CD14-positive monocyte (primary cell): ENCODE measurements around the gene PAX8. TPM values are rescaled to one million over a fixed set of nuclear protein-coding genes. Genes with fewer than 3 reads are reported as not detected.
"Not testable (repeated sequence)": the region's sequence is repeated elsewhere in the genome, so short reads cannot be mapped to it uniquely, and the experiment has no call there.

Experiments
- DNase-seq, 3 donors: peaks; one replicate each; pipeline ENCODE4 v3.0.0-alpha.2; 2011 to 2022
- H2AFZ ChIP-seq: 2 replicates; pipeline ENCODE4 v1.6.0; 2012; ENCODE audit warnings: mild to moderate bottlenecking, low read depth, low read length, inconsistent platforms; ENCODE audit not compliant: insufficient read depth, poor library complexity, severe bottlenecking
- H3K27ac ChIP-seq, 2 donors: 1 replicate in 1 of 2; 2 replicates in 1 of 2; pipeline ENCODE4 v1.5.1; 2012 to 2013; ENCODE audit warnings: low read length in 2 of 2, control low read depth in 1 of 2, inconsistent platforms in 1 of 2, low read depth in 1 of 2, mild to moderate bottlenecking in 1 of 2
- H3K27me3 ChIP-seq, 2 donors: one replicate each; pipeline versions ENCODE4 v1.6.0 to v1.6.1; 2011 to 2013; ENCODE audit warnings: low read length in 2 of 2; ENCODE audit not compliant: control insufficient read depth in 2 of 2, insufficient read depth in 2 of 2
- H3K36me3 ChIP-seq, 2 donors: replicated peaks in 1 of 2; 1 replicate in 1 of 2; 2 replicates in 1 of 2; pipeline versions ENCODE4 v1.5.1 to v1.6.1; 2012 to 2013; ENCODE audit warnings: low read length in 2 of 2, control low read depth in 1 of 2, inconsistent platforms in 1 of 2, mild to moderate bottlenecking in 1 of 2; ENCODE audit not compliant: insufficient read depth in 2 of 2, control insufficient read depth in 1 of 2
- H3K4me1 ChIP-seq, 2 donors: 1 replicate in 1 of 2; 2 replicates in 1 of 2; pipeline versions ENCODE4 v1.5.1 to v1.6.1; 2012 to 2013; ENCODE audit warnings: low read length in 2 of 2, control low read depth in 1 of 2, inconsistent platforms in 1 of 2, mild to moderate bottlenecking in 1 of 2, moderate library complexity in 1 of 2; ENCODE audit not compliant: insufficient read depth in 2 of 2, control insufficient read depth in 1 of 2
- H3K4me2 ChIP-seq: replicated peaks from 2 replicates; pipeline ENCODE3; 2012; ENCODE audit warnings: low read length, moderate library complexity, mild to moderate bottlenecking; ENCODE audit not compliant: poor library complexity, severe bottlenecking; ENCODE audit errors: extremely low read depth
- H3K4me3 ChIP-seq, 3 experiments: fragments of 200-600 bp in 1 of 3; sonication (generic) in 1 of 3; replicated peaks in 1 of 3; 1 replicate in 2 of 3; 2 replicates in 1 of 3; pipeline ENCODE4 v1.5.1; 2011 to 2013; ENCODE audit warnings: low read length in 3 of 3, mild to moderate bottlenecking in 3 of 3, control low read depth in 2 of 3, low read depth in 2 of 3, inconsistent platforms in 1 of 3, moderate library complexity in 1 of 3
- H3K79me2 ChIP-seq: 2 replicates; pipeline ENCODE4 v1.6.0; 2012; ENCODE audit warnings: mild to moderate bottlenecking, control low read depth, inconsistent platforms, low read length, moderate library complexity; ENCODE audit not compliant: insufficient read depth
- H3K9ac ChIP-seq: 2 replicates; pipeline ENCODE4 v1.6.0; 2017; ENCODE audit warnings: low read length, mild to moderate bottlenecking; ENCODE audit not compliant: insufficient read depth, poor library complexity, severe bottlenecking
- H3K9me3 ChIP-seq, 2 donors: replicated peaks in 1 of 2; 1 replicate in 1 of 2; 2 replicates in 1 of 2; pipeline versions ENCODE4 v1.5.1 to v1.6.1; 2012 to 2013; ENCODE audit warnings: low read length in 2 of 2, control low read depth in 1 of 2; ENCODE audit not compliant: control insufficient read depth in 1 of 2, insufficient read depth in 1 of 2
- H4K20me1 ChIP-seq: 2 replicates; pipeline ENCODE4 v1.6.0; 2012; ENCODE audit warnings: mild to moderate bottlenecking, low read length, control low read depth, moderate library complexity; ENCODE audit not compliant: insufficient read depth
- H3K27ac Mint-ChIP-seq, 7 donors: one replicate each; pipeline ENCODE4 v1.8.0; 2020; ENCODE audit warnings: mild to moderate bottlenecking in 7 of 7, mixed read lengths in 7 of 7, moderate library complexity in 6 of 7, inconsistent platforms in 2 of 7
- H3K27me3 Mint-ChIP-seq, 3 donors: one replicate each; pipeline ENCODE4 v1.8.0; 2021 to 2022; ENCODE audit warnings: low read depth in 3 of 3, mild to moderate bottlenecking in 3 of 3, mixed read lengths in 3 of 3, moderate library complexity in 3 of 3, inconsistent platforms in 1 of 3
- H3K36me3 Mint-ChIP-seq, 2 donors: one replicate each; pipeline ENCODE4 v1.8.0; 2020; ENCODE audit warnings: mixed read lengths in 2 of 2, inconsistent platforms in 1 of 2, mild to moderate bottlenecking in 1 of 2
- H3K4me1 Mint-ChIP-seq: one replicate; pipeline ENCODE4 v1.8.0; 2020; ENCODE audit warnings: mild to moderate bottlenecking, mixed read lengths
- H3K4me3 Mint-ChIP-seq, 2 donors: one replicate each; pipeline ENCODE4 v1.8.0; 2020; ENCODE audit warnings: mild to moderate bottlenecking in 2 of 2, mixed read lengths in 2 of 2, moderate library complexity in 1 of 2
- H3K9me3 Mint-ChIP-seq, 7 donors: one replicate each; pipeline ENCODE4 v1.8.0; 2020 to 2022; ENCODE audit warnings: mixed read lengths in 7 of 7, mild to moderate bottlenecking in 6 of 7, moderate library complexity in 6 of 7, inconsistent platforms in 2 of 7
- WGBS: methylation state at CpG from one replicate; pipeline ENCODE4 v1.1.5; 2013; ENCODE audit warnings: missing lambda C conversion rate; ENCODE audit not compliant: insufficient coverage; 5-methylcytosine and 5-hydroxymethylcytosine counted together
- intact Hi-C, 2 donors: fragments of 100-400 bp; cut with micrococcal nuclease; formaldehyde crosslinking; loops; one replicate each; pipeline versions ENCODE4 v1.15.0 to v1.15.1; 2023
- polyA plus RNA-seq, 3 donors: library from polyadenylated mRNA; depleted of rRNA in 1 of 3; unstranded in 2 of 3; stranded (reverse) in 1 of 3; fragments of 300-500 nt in 2 of 3; fragments of >200 nt in 1 of 3; fragmentation: Illumina TruSeq in 2 of 3; gene quantifications; 1 replicate in 2 of 3; 2 replicates in 1 of 3; pipeline ENCODE4 v1.2.3, GENCODE V29; 2012 to 2021
- TF ChIP-seq, protein P1 (sequence below): fragments of 200-600 bp; IDR thresholded peaks from one replicate; pipeline ENCODE4 v1.8.0; 2022; ENCODE audit warnings: antibody characterized with exemption, mild to moderate bottlenecking

The PAX8 gene
- polyA plus RNA-seq, 3 donors = 0.26 to 0.47 (median 0.36) TPM

DNA sequence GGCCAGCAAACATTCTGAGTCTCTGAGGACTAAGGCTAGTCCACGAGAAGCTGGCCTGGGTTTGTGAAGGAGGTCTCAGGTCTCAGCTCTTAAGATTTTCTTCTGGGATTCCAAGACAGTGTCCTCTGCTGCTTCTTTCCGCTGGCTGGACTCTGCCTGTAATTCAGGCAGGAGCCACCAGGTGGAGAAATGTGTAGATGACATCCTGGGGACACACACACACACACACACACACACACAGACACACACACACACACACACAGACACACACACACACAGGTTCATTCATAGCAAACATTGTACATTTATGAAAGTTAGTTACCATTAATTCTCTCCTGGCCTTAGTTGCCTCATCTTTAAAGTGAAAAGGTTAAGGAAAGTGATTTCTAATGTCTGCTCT lies 18.9 kb upstream of the PAX8 start:
- H3K4me3 Mint-ChIP-seq, H3K27ac Mint-ChIP-seq, intact Hi-C loops, H3K4me3 ChIP-seq, H3K9me3 ChIP-seq, H3K4me1 Mint-ChIP-seq, H3K9me3 Mint-ChIP-seq, H3K4me1 ChIP-seq, H3K4me2 ChIP-seq, H4K20me1 ChIP-seq, H3K36me3 Mint-ChIP-seq, H3K79me2 ChIP-seq, H3K27me3 ChIP-seq, H2AFZ ChIP-seq, H3K27ac ChIP-seq, H3K9ac ChIP-seq, H3K36me3 ChIP-seq: not testable (repeated sequence)
- TF ChIP-seq, protein P1, sequence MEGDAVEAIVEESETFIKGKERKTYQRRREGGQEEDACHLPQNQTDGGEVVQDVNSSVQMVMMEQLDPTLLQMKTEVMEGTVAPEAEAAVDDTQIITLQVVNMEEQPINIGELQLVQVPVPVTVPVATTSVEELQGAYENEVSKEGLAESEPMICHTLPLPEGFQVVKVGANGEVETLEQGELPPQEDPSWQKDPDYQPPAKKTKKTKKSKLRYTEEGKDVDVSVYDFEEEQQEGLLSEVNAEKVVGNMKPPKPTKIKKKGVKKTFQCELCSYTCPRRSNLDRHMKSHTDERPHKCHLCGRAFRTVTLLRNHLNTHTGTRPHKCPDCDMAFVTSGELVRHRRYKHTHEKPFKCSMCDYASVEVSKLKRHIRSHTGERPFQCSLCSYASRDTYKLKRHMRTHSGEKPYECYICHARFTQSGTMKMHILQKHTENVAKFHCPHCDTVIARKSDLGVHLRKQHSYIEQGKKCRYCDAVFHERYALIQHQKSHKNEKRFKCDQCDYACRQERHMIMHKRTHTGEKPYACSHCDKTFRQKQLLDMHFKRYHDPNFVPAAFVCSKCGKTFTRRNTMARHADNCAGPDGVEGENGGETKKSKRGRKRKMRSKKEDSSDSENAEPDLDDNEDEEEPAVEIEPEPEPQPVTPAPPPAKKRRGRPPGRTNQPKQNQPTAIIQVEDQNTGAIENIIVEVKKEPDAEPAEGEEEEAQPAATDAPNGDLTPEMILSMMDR = peak; percentile 19
- H3K27me3 Mint-ChIP-seq = peaks cover 5 to 12% (median 7%) of the 10 kb centered on the region in 3 donors
- DNase-seq = peak; percentile 27 to 46 (median 42)
- WGBS = no CpG with 5 or more reads among the region's 2 CpGs

DNA sequence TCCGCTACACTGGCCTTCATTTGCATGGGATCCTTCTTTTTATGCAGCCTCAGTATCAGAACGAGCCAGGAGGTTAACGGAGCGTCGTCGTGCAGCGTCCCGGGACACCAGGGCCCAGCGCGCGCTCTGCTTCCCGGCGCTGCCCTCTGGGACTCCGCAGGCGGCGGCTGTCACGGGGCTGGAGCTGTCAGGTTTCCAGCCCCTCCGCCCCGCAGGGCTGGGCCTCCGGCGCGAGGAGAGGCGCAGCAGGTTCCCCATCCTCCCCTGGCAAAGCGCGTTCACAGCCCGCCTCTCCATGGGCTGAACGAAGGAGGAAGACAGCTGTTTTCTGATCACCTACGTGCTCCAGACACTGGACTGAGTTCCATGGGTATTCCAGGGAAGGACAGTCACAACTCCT lies 12.5 kb upstream of the PAX8 start:
- Histone ChIP-seq H3K9ac (no peak overlapping the region), H3K4me2 (no peak overlapping the region), H4K20me1 (no peaks in the 10 kb centered on the region), H2AFZ (no peak overlapping the region), H3K4me1 (no peaks in the 10 kb centered on the region), H3K4me3 (no peak overlapping the region), H3K27ac (no peak overlapping the region), H3K79me2 (no peaks in the 10 kb centered on the region), H3K9me3 (no peaks in the 10 kb centered on the region), H3K27me3 (peaks cover 3 to 15% of the 10 kb centered on the region in 2 donors), H3K36me3 (no peaks in the 10 kb centered on the region)
- Mint-ChIP-seq H3K4me1 (peaks cover 4% of the 10 kb centered on the region), H3K4me3 (peak overlapping the region in 1 of 2 donors; percentile 67), H3K36me3 (no peaks in the 10 kb centered on the region), H3K9me3 (no peaks in the 10 kb centered on the region), H3K27me3 (peaks cover 22 to 35% (median 30%) of the 10 kb centered on the region in 3 donors), H3K27ac (no peak overlapping the region)
- DNase-seq = no peak
- WGBS = 25% methylated on average over 22 of the region's 28 CpGs
- intact Hi-C loops = no loop called here
- TF ChIP-seq, protein P1 = no peak

DNA sequence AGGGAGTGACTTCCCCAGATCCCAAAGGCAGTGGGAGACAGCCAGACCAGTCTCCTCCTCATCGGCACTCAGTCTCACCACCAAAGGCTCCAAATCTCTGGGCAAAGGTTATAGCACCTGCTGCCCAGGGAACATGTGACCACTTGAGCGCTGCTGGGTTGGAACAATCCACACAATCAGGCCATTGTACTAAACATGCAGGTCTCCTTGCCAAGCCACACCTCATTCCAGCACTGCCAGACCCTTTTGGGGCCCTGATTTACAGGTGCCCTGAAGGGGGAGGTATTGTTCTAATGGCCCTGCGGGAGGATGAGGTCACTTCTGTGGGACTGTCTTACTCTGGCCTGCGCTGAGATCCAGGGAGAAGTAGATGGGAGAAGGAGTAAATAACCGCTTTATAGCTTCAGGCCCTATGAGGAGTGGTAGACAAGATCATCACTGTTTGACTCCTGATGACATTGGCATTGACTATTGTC lies 10.0 kb upstream of the PAX8 start:
- not testable (repeated sequence) for H3K27ac Mint-ChIP-seq

More for the DNA sequence above, 10.0 kb upstream of the PAX8 start:
- H3K27me3 ChIP-seq = peaks cover 3 to 15% of the 10 kb centered on the region in 2 donors
- H3K4me3 Mint-ChIP-seq, H4K20me1 ChIP-seq, H3K9me3 Mint-ChIP-seq, H3K4me3 ChIP-seq, H3K4me2 ChIP-seq, H3K79me2 ChIP-seq, H3K36me3 ChIP-seq, H2AFZ ChIP-seq, H3K27ac ChIP-seq, H3K9ac ChIP-seq, intact Hi-C loops, H3K36me3 Mint-ChIP-seq, DNase-seq, H3K9me3 ChIP-seq: not testable (repeated sequence)
- Mint-ChIP-seq H3K27me3 (peaks cover 20 to 33% (median 25%) of the 10 kb centered on the region in 3 donors), H3K4me1 (peaks cover 22% of the 10 kb centered on the region)
- WGBS = 100% methylated on average over 3 of the region's 5 CpGs
- peaks cover 2 to 12% of the 10 kb centered on the region in 2 donors for H3K4me1 ChIP-seq
